ENCODE results near the gene ASXL1. TPM values are rescaled to one million over a fixed set of nuclear protein-coding genes. Genes with fewer than 3 reads are reported as not detected.
"Not testable (repeated sequence)": the region's sequence is repeated elsewhere in the genome, so short reads cannot be mapped to it uniquely, and the experiment has no call there.

Gene ASXL1
- polyA plus RNA-seq, 10 donors: 28.7 to 48.9 (median 38.0) TPM

DNA sequence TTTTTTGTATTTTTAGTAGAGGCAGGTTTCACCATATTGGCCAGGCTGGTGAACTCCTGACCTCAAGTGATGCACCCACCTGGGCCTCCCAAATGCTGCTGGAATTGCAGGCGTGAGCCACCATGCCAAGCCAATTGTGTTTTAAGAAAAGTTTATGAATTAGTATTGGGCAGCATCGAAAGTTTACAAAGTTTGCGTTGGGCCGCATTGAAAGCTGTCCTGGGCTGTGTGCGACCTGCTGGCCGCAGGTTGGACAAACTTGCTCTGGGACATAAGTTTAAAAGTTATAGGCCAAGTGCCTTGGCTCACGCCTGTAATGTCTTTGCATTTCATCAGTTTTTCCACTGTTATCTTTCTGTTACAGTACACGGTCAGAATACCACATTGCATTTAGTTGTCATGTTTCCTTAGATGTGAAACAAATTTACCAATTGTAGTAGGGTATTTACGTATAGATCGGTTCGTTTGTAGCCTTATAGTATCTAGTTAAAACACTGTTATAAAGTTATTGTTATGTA is 39.5 kb downstream of the ASXL1 start:
- peak in 1 of 3 donors; percentile 13 for DNase-seq

DNA sequence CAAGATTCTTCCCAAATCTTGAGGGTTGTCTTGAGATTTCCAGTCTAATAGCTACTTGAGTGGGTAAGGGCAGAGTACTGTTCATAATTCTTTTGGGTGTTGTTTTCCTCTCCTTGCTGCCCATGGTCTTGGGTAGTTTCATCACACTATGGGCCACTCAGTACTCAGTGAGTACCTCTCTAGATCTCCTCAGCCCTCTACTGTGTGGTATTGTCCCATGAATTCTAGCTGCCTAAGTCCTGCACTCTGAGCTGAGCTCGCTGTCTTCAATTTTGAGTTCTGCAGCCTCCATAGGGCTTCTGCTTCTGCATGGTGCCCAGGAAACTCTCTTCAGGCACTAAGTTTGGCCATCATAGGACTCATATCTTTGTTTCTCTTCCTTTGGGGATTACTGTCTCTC is 42.3 kb downstream of the ASXL1 start:
- DNase-seq: no peak

DNA sequence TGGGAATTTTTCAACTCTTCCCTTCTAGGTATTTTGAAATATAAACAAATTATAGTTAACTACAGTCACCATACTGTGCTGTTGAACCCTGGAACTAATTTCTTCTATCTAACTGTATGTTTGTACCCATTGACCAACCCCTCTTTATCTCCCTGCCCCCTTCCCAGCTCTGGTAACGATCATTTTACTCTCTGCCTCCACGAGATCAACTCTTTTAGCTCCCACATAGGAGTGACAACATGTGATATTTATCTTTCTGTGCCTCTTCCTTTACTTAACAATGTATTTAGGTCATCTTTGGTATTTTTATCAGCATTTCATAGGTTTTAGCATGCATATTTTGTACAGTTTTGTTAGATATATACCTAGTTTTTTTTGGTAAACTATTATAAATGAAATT is 45.9 kb downstream of the ASXL1 start:
- no peak for DNase-seq

DNA sequence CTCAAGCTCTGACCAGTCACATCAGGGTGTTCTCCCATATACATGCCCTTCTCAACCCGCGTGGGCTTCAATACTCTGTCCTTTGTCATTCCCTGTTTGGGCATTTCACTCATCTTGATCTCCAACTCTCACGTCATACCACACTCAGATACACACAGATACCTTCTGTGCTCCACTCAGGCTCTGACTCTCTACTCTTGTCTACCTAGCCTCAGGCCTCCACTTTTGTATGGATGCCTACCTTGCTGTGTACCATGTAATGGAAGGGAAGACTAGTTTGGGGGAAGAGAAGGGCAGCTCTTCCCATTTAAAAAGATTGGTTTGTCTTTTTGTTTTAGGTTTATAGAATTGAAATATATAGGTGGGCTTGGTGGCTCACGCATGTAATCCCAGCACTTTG is 48.6 kb downstream of the ASXL1 start:
- DNase-seq: no peak

DNA sequence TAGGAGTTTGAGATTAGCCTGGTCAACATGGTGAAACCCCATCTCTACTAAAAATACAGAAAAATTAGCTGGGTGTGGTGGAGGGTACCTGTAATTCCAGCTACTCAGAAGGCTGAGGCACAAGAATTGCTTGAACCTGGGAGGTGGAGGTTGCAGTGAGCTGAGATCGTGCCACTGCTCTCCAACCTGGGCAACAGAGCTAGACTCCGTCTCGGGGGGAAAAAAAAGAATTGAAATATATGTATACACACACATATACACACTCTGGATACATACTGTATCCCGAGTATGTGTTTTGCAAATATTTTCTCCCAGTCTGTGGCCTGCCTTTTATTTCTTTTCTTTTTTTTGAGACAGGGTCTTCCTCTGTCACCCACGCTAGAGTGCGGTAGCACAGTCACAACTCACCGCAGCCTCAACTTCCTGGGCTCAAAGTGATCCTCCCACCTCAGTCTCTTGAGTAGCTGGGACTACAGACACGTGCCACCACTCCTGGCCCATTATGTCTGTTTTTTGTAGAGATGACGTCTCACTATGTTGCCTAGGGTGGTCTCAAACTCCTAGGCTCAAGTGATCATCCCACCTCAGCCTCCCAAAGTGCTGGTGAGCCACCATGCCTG is 49.1 kb downstream of the ASXL1 start:
- not testable (repeated sequence) for DNase-seq

DNA sequence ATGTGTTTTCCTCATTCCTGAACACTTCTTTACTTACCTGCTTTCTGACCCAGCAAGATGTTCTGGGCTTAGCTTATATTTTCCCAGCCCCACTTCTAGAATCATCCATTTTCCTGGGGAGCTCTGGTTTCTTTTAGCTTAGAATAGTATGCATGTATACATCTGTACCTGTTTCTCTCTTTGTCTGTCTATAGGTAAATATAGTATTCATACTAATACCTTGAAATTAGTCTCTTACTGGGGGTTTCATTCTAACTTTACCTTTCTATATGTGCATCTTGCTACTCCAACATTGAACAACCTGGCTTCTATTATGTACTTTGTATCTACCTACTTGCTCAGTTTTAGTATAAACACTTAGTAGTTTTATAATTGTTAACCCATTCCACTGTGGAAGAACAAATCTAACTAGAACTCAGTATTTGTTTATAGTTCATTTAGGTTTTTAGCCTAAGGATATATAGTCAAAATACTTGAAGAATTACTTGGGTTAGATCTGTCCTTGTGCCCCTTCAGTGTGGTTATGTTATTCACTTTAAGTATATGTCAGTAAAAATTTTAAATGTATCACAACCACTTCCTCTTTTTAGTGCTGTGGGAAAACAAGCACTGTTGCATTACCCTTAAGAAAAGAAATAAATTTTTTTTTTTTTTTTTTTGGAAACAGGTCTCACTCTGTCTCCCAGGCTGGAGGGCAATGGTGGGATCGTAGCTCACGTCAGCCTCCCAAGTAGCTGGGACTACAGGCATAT is 54.0 kb downstream of the ASXL1 start:
- DNase-seq: no peak

DNA sequence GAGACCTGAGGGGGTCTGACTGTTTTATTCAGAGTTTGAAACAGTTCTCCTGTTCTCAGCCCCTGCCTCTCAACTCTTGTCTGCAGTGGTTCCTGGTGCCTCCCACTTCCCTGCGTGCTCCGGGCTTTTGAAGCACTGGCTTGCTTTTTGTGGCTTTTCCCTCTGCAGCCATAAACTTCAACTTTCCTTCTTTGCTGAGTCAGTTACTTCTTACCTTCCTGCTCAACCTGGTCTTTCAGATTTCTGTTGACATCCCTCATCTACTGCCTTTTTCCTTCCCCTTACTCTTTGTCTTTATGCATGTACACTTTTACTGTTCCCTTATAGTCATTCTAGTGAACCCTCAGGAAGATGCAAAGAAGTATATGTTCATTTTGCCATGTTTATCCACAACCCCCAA is 57.4 kb downstream of the ASXL1 start:
- DNase-seq: no peak

DNA sequence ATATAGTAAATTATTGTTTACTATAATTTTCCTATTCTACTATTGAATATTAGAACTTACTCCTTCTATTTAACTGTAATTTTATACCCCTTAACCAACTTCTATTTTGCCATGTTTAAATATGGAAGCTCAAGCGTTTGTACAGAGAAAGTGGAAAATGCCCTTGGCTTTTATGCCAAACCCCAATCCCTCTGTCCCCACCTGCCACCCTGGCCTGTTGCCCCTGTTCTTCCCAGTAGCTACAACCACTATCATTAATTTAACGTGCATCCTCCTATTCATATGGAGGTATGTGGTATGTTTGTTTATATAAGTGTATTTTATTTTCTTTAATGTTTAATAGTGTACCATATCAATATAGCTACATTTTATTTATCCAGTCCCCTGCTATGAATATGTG is 58.1 kb downstream of the ASXL1 start:
- no peak for DNase-seq

DNA sequence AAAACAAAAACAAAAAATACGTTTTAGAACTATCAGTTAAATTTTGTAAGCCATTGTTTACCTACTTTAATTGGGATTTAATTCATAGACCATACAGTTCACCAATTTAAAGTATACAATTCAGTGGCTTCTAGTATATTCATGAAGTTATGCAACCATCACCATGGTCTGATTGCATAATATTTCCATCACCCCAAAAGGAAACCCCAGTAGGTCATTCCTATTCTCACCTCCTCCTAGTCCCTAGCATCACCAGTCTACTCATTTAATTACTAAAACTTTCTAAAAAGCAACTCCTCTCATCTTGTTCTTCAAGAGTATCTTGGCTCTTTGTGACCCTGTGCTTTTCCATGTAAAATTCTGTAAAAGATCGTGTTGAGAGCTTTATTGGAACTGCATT is 60.2 kb downstream of the ASXL1 start:
- no peak for DNase-seq

DNA sequence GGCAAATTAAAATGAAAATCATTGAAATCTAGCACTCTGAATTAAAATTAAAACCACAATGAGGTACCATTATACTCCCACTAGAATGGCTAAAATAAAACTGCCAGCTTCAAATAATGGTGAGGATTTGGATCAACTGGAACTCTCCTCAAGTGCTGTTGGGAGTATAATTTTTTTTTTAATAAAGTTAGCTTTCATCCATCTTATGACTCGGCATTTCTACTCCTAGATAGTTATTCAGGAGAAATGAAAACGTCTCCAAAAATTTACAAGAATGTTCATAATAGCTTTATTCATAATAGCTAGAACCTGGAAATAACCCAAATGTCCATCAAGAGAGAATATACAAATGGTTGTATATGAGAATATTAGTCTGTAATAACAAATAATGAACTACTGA is 63.2 kb downstream of the ASXL1 start:
- DNase-seq: no peak

DNA sequence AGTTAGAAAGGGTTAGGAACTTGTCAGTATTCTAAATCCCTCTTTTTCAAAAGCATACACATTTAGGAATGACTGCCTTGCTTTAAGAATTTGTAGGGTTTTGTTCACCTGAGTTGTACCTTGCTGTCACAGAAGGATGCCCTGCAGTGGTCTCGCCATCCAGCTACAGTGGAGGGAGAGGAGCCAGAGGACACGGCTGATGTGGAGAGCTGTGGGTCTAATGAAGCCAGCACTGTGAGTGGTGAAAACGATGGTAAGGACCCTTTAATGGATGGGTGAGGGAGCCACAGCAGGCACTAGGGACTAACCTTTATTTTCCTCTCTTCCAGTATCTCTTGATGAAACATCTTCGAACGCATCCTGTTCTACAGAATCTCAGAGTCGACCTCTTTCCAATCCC is 69.9 kb downstream of the ASXL1 start:
- no peak for DNase-seq

DNA sequence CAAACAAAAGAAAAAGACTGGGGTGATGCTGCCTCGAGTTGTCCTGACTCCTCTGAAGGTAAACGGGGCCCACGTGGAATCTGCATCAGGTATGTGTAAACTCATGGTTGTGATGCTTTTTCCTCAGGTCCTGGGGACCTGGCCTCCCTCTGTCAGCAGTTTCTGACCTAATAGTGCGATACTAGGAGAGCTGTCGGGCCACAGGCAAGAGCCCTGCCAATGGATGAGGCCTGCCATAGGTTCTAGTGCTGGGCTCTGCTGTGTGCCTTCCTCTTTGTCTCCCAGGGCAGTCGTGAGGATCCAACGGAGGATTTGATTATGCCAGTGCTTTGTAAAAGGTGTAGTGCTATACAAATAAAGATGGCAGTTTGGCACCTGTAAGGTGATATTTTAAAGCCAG is 71.2 kb downstream of the ASXL1 start:
- no peak for DNase-seq

DNA sequence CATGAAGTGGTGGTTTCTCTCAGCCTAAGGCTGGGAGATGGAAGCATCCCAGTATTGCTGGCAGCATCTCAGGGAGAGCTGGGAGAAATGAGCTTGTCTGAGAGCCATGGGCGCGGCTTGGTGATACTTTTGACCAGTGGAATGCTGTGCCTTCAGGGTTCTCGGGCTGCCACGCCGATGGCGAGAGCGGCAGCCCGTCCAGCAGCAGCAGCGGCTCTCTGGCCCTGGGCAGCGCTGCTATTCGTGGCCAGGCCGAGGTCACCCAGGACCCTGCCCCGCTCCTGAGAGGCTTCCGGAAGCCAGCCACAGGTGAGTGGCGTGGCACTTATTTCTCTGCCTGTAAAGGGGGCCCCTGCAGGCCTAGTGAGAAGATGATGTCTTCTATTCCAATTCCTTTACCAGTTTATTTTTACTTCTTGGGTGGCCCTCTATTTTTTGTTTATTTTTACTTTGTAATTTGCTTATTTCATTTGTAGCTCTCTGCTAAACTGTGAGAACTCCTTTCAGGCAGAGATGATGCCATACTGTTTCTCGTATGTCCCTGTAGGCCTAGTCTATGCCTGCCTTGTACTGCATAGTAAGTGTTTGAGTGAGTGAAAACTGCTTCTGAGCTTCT is 71.7 kb downstream of the ASXL1 start:
- no peak for DNase-seq

DNA sequence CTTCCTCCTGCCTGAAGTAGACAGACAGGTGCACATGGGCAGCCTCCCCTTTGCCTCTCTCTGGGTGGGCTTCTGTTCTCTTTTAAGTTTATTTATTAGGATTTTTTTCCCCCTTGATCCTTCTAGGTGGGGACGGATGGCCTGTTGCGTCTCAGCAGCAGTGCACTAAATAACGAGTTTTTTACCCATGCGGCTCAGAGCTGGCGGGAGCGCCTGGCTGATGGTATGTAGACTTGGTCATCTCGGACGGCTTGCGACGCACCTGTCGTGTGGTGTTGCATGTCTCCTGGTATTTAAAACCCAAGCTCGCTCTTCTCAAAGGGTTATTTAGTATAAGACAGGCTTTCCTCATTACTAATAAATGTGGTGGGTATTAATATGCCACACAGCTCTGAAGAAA is 73.3 kb downstream of the ASXL1 start:
- DNase-seq: no peak

DNA sequence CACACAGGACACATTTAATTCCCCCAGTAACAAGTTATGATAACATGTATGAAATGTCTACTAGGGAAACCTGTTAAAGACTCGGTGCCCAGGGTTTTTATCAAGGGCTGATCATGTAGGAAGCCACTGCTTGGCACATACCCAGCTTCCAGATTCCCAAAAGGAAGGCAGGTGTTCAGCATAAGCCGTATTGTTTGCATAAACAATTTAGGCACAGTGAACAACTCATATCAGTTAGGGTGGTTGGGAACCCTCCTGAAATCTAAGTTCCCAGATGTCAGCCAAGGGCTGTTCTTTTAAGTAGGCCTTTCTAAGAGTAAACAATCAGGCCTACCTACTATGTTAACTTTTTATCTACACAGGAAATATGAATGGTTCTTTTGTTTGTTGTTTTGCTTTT is 74.1 kb downstream of the ASXL1 start:
- DNase-seq: no peak

DNA sequence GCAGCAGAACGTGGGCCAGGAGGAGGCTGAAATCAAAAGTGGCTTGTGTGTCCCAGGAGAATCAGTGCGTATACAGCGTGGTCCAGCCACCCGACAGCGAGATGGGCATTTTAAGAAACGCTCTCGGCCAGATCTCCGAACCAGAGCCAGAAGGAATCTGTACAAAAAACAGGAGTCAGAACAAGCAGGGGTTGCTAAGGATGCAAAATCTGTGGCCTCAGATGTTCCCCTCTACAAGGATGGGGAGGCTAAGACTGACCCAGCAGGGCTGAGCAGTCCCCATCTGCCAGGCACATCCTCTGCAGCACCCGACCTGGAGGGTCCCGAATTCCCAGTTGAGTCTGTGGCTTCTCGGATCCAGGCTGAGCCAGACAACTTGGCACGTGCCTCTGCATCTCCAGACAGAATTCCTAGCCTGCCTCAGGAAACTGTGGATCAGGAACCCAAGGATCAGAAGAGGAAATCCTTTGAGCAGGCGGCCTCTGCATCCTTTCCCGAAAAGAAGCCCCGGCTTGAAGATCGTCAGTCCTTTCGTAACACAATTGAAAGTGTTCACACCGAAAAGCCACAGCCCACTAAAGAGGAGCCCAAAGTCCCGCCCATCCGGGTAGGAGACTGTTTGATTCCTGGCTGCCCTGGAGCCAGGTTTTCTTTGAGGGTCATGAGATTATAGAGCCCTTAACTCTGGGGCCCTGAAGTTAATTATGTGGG is 75.3 kb downstream of the ASXL1 start:
- DNase-seq: no peak

DNA sequence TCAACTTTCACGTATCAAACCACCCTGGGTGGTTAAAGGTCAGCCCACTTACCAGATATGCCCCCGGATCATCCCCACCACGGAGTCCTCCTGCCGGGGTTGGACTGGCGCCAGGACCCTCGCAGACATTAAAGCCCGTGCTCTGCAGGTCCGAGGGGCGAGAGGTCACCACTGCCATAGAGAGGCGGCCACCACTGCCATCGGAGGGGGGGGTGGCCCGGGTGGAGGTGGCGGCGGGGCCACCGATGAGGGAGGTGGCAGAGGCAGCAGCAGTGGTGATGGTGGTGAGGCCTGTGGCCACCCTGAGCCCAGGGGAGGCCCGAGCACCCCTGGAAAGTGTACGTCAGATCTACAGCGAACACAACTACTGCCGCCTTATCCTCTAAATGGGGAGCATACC is 76.3 kb downstream of the ASXL1 start:
- no peak for DNase-seq

DNA sequence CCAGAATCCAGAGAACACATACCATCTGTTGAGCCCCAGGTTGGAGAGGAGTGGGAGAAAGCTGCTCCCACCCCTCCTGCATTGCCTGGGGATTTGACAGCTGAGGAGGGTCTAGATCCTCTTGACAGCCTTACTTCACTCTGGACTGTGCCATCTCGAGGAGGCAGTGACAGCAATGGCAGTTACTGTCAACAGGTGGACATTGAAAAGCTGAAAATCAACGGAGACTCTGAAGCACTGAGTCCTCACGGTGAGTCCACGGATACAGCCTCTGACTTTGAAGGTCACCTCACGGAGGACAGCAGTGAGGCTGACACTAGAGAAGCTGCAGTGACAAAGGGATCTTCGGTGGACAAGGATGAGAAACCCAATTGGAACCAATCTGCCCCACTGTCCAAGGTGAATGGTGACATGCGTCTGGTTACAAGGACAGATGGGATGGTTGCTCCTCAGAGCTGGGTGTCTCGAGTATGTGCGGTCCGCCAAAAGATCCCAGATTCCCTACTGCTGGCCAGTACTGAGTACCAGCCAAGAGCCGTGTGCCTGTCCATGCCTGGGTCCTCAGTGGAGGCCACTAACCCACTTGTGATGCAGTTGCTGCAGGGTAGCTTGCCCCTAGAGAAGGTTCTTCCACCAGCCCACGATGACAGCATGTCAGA is 77.4 kb downstream of the ASXL1 start:
- no peak for DNase-seq

DNA sequence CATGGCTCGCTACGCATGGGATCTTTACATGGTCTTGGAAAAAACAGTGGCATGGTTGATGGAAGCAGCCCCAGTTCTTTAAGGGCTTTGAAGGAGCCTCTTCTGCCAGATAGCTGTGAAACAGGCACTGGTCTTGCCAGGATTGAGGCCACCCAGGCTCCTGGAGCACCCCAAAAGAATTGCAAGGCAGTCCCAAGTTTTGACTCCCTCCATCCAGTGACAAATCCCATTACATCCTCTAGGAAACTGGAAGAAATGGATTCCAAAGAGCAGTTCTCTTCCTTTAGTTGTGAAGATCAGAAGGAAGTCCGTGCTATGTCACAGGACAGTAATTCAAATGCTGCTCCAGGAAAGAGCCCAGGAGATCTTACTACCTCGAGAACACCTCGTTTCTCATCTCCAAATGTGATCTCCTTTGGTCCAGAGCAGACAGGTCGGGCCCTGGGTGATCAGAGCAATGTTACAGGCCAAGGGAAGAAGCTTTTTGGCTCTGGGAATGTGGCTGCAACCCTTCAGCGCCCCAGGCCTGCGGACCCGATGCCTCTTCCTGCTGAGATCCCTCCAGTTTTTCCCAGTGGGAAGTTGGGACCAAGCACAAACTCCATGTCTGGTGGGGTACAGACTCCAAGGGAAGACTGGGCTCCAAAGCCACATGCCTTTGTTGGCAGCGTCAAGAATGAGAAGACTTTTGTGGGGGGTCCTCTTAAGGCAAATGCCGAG is 78.2 kb downstream of the ASXL1 start:
- no peak for DNase-seq

DNA sequence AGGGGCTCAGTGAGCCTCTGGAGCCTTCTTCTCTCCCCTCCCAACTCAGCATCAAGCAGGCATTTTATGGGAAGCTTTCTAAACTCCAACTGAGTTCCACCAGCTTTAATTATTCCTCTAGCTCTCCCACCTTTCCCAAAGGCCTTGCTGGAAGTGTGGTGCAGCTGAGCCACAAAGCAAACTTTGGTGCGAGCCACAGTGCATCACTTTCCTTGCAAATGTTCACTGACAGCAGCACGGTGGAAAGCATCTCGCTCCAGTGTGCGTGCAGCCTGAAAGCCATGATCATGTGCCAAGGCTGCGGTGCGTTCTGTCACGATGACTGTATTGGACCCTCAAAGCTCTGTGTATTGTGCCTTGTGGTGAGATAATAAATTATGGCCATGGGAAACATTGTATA is 78.8 kb downstream of the ASXL1 start:
- no peak for DNase-seq

DNA sequence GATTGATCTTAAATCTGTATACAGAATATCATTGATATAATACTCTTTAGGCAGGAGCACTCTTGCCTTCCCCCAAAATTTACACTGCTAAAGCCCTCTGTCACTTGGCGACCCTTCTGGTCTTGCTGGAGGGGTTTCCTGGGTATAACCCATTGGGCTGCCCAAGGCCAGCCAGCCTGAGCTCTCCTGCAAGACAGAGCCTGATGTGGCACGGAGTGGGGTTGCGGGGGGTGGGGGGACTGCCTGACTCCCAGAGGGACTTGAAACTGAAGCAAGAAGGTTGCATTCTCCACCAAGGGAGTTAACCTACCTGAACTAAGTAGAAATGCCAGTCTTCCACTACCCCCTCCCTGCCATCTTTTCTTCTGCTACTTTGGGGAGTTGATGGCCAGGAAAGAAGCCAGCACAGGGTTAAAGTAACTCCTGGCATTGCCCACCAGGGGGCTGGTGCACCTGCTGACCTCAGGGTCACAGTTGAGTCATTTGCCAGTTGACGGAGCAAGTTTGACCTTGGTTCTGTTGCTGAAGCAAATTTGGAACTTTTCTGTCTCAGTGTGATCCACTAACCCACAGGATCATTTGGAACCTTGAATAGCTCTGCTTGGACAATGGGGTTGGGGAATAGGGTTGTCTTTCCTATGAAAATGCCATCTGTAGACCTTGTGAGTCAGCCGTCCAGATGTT is 79.4 kb downstream of the ASXL1 start:
- DNase-seq: no peak

All from muscle of back (tissue), 11 donors.